ELF-1 (cell line): ENCODE data around the gene PTPRQ.

ENCODE experiments used
- DNase-seq: peaks from one replicate; pipeline ENCODE4 v3.0.0-alpha.2; 2016; ENCODE audit warnings: low read depth, low spot score

The PTPRQ gene

GRCh38 chr12:80472911-80473500 lies 29.0 kb downstream of the PTPRQ start:
- DNase-seq = peak; percentile 12

- peak; percentile 69 for DNase-seq
Observed at GRCh38 chr12:80477521-80478145, 33.6 kb downstream of the PTPRQ start.

DNA sequence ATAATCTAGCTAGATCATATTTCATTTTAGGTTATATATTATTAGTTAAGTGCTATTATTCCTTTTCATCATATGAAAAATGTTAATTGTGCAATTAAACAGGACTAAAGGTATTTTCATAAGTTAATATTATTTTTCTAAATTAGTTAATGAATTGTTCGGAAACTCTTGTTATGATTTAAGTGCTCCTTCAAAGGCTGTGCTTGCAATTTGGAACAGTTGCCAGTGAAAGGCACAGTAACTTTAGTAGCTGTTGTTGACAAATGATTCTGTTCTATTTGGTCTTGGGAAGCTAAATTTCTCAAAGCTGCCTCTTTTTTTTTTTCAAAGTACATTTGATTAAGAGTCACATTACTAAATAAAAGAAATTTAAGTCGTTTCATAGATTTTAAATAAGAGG lies 40.7 kb downstream of the PTPRQ start:
- DNase-seq = no peak

DNA sequence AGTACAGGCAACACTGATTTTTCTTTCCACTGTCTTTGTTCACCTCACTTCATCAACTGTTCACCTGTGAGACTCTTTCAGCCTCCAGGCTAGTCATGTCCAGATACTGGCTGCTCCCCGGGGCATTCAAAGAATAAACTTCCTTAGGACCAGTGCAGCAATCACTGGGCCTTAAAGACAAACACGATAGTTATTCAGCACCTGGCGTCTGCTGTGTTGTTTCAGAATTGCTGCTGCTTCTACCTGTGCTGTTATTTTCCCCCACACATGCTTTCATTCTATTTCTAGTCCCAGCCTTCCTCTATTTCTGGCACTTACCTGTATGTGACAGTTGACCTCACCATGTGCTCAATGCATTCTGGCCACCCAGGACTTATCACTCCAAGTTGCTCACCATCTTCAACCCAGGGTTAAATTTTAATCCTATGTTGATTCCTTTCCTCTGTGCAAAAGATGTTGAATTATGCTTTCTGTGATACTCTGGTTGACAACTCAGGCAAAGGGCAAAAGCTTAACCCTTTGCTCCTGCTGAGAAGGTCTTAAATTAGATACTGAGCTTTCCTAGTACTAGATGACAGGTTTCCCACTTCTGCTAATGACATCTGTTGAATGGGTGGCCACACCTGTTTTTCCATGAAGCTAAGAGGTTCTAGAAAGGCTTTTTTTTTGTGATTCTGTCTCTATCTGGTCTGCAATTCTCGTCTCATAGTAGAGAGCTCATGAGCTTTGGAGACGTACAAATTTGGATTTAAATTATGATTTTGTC lies 41.4 kb downstream of the PTPRQ start:
- no peak for DNase-seq

- no peak for DNase-seq
Observed at GRCh38 chr12:80490329-80490728, 46.3 kb downstream of the PTPRQ start.

DNA sequence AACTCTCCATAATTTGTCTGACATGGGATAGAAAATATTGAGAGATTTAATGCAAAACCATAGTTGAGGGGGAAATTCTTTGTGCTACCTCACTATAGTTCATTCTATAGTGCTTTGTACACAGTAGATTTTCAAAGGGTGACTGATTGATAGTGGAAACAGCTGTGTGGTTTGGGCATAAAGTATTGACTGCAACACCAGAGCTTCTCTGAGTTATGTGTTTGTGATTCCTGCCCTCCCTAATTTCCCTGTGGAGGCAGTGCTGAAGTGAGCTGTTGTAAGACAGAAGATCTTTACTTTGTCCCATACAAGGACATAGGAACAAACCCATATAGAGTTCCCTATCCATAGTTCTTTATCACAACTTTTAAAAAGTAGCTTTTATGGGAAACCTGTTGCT lies 47.1 kb downstream of the PTPRQ start:
- no peak for DNase-seq

DNA sequence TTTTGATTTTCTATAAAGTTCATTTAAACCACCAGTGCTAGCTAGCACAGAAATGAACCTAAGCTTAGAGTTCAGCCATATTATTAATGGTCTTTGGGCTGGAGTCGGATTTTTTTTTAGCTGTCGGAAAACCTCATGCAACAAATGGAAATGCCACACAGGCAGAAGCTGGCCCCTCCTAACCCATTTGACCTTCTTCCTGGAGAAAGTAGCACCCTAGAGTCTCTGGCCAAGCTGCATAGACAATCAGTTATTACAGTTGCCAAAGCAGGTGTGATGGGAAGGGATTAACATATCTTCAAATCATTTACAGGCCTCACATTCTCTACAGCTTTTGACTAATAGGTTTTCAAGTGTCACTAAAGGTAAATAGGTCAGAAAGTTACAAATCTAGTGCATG lies 49.4 kb downstream of the PTPRQ start:
- DNase-seq = no peak

DNA sequence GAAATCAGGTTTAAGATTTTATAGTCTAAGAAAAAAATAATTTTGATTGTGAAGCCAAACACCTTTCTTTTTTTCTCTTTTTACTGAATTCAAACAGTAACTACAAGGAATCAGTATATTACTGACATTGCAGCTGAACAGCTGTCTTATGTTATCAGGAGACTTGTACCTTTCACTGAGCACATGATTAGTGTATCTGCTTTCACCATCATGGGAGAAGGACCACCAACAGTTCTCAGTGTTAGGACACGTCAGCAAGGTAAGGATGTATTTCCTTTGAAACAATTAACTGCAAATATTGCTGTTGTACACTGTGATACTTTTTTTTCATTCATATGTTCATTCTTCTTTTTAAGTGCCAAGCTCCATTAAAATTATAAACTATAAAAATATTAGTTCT lies 50.8 kb downstream of the PTPRQ start:
- no peak for DNase-seq

- no peak for DNase-seq
Observed at GRCh38 chr12:80498059-80498728, 54.2 kb downstream of the PTPRQ start.

DNA sequence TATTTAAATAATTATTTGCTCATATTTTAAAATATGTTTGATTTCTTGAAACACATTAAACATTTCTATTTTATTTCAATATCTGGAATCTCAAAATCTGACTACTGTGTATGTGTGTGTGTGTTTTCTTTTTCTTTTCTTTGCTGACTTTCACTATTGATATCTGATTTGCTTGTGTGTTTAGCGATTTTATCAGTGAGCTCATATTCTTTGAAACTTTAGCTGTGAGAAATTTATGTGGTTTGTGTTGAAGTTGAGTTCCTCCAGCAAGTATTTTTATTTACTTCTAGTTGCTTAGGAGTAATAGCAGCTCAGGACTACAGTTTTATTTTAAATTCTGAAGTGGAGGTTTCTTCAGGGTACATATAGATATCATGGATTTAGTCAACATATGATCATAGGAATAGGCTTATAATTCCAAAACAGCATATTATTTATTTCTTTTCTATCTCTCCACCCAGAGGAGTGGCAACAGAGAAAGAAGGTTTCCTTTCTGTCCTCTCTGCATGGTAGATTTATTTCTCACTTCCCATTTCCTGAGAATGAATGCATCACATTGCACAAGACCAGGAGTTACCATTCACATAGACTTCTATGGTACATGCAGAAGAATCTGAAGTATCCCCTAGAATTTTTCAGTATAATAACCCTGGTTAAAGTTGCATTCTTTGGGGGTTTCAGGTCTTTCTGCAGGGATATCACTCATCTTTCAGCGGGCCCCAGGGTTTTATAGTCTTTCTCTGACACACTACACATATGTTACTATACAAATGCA lies 60.5 kb downstream of the PTPRQ start:
- no peak for DNase-seq

GRCh38 chr12:80509781-80510556 lies 65.9 kb downstream of the PTPRQ start:
- DNase-seq = no peak

- no peak for DNase-seq
Observed at GRCh38 chr12:80512781-80513180, 68.7 kb downstream of the PTPRQ start.

GRCh38 chr12:80513211-80513610 lies 69.2 kb downstream of the PTPRQ start:
- DNase-seq = no peak

GRCh38 chr12:80517655-80518054 lies 73.6 kb downstream of the PTPRQ start:
- no peak for DNase-seq

- no peak for DNase-seq
Observed at GRCh38 chr12:80531646-80532045, 87.6 kb downstream of the PTPRQ start.

GRCh38 chr12:80539029-80539428 lies 95.0 kb downstream of the PTPRQ start:
- DNase-seq = no peak

DNA sequence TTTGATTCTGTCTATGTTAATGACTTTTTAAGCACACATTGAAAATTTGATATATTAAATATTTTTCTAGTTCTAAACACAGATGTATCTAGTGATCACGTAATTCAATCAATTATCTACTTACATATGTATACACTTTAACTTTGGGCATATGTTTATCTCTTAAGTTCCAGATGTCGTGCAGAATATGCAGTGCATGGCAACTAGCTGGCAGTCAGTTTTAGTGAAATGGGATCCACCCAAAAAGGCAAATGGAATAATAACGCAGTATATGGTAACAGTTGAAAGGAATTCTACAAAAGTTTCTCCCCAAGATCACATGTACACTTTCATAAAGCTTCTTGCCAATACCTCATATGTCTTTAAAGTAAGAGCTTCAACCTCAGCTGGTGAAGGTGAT lies 105.3 kb downstream of the PTPRQ start:
- no peak for DNase-seq

DNA sequence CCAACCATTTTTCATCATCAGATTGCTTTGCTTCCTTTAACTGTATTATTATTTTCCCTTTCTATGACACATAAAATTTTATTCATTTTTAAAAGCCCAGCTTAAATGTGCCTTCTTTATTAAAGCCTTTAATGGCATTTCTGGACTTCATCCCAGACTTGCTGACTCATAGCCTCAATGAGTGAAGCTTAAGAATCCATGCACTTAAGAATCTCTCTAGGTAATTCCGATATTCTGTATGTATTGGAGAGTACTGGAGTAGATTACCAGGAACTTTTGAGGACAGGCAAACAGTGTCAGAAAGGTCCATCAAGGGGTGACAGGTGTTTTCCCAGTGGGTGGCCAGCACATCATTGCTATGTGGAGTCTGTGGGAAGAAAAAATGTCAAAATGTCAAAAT lies 107.9 kb downstream of the PTPRQ start:
- DNase-seq = no peak

GRCh38 chr12:80553316-80553715 lies 109.3 kb downstream of the PTPRQ start:
- no peak for DNase-seq

GRCh38 chr12:80556566-80556965 lies 112.5 kb downstream of the PTPRQ start:
- no peak for DNase-seq

GRCh38 chr12:80559766-80560165 lies 115.7 kb downstream of the PTPRQ start:
- no peak for DNase-seq
